Frontal cortex (tissue), 4 donors: ENCODE results near the gene TEX11. TPM values are rescaled to one million over a fixed set of nuclear protein-coding genes. Genes with fewer than 3 reads are reported as not detected.
A peak's percentile ranks its signal among the peaks of the same experiment; 100 is the strongest.

ENCODE experiments used
- DNase-seq, 2 donors: peaks; one replicate each; pipeline ENCODE4 v3.0.0; 2012; ENCODE audit warnings: low spot score in 2 of 2
- FAIRE-seq: peaks from 2 replicates; lab custom pipeline; 2012; peaks lifted over from hg19 to GRCh38; lab: Jason Lieb, UNC
- small RNA-seq: library from RNA; depleted of rRNA; stranded (forward); fragments of <200 nt; gene quantifications from one replicate; pipeline ENCODE3, GENCODE V24; 2014
- total RNA-seq: library from RNA; depleted of rRNA; stranded (reverse); fragments of >200 nt; gene quantifications from one replicate; pipeline ENCODE4 v1.2.3, GENCODE V29; 2014
- donor health status: control.
- donor health status: control.
- donor health status: control.

TEX11 gene
- total RNA-seq, 1 donor from 2014 or later = not detected

- no peak for FAIRE-seq
- no peak for DNase-seq
These were observed 400.1 kb downstream of the TEX11 start for GRCh38 chrX:70508296-70508911.

GRCh38 chrX:70505451-70505841, 403.1 kb downstream of the TEX11 start:
- DNase-seq = no peak

GRCh38 chrX:70504772-70505450, 403.6 kb downstream of the TEX11 start:
- no peak for DNase-seq
- FAIRE-seq = no peak

More at GRCh38 chrX:70505451-70505841, 403.1 kb downstream of the TEX11 start:
- no peak for FAIRE-seq

- FAIRE-seq = no peak
These were observed 407.7 kb downstream of the TEX11 start for GRCh38 chrX:70500826-70501225.

GRCh38 chrX:70498129-70498528, 410.4 kb downstream of the TEX11 start:
- FAIRE-seq (no peak), DNase-seq (no peak)

More at GRCh38 chrX:70500826-70501225, 407.7 kb downstream of the TEX11 start:
- DNase-seq = no peak

GRCh38 chrX:70497026-70497425, 411.5 kb downstream of the TEX11 start:
- DNase-seq (no peak), FAIRE-seq (no peak)

- DNase-seq = no peak
- FAIRE-seq = no peak
These were observed 412.0 kb downstream of the TEX11 start for GRCh38 chrX:70496491-70496890.

GRCh38 chrX:70494441-70494840, 414.1 kb downstream of the TEX11 start:
- FAIRE-seq (no peak), DNase-seq (no peak)

- no peak for DNase-seq
- no peak for FAIRE-seq
These were observed 419.7 kb downstream of the TEX11 start for GRCh38 chrX:70488856-70489255.

GRCh38 chrX:70485466-70485865, 423.0 kb downstream of the TEX11 start:
- FAIRE-seq = no peak
- DNase-seq = no peak

- DNase-seq = no peak
- FAIRE-seq = no peak
These were observed 426.2 kb downstream of the TEX11 start for GRCh38 chrX:70482300-70482699.

GRCh38 chrX:70481471-70482270, 426.8 kb downstream of the TEX11 start:
- DNase-seq (no peak), FAIRE-seq (no peak)

- FAIRE-seq = no peak
- DNase-seq = peak in 1 of 2 donors; percentile 6
These were observed 427.9 kb downstream of the TEX11 start for GRCh38 chrX:70480660-70481018.

GRCh38 chrX:70479922-70480659, 428.4 kb downstream of the TEX11 start:
- no peak for FAIRE-seq
- DNase-seq = no peak

- no peak for FAIRE-seq
- no peak for DNase-seq
These were observed 429.1 kb downstream of the TEX11 start for GRCh38 chrX:70479247-70479921.

Small RNA genes lying within 50 kb of the gene (small RNA-seq; reads per million reads assigned to genes)
- gene SNORD3E = not detected

Other genes starting within 250 kb of the TEX11 start
- gene SLC7A3, start 22.4 kb upstream of the TEX11 start, total RNA-seq = 1.2 TPM
- 62.8 TPM for gene SNX12, start 159.6 kb upstream of the TEX11 start, total RNA-seq
- gene FOXO4, start 187.1 kb upstream of the TEX11 start, total RNA-seq = 3.7 TPM
- not detected for gene CXorf65, start 198.0 kb upstream of the TEX11 start, total RNA-seq
- gene IL2RG, start 202.9 kb upstream of the TEX11 start, total RNA-seq = not detected
- 11.4 TPM for gene MED12, start 209.9 kb upstream of the TEX11 start, total RNA-seq
- gene NLGN3, start 236.1 kb upstream of the TEX11 start, total RNA-seq = 15.1 TPM